H1 (cell line): ENCODE measurements around the gene ATE1.

ENCODE experiments used
- ATF3 ChIP-seq: IDR thresholded peaks from 2 replicates; pipeline ENCODE4 v1.6.1; 2011; ENCODE audit warnings: low read depth, mild to moderate bottlenecking, low read length; ENCODE audit not compliant: insufficient read depth
- CHD2 ChIP-seq: IDR thresholded peaks from 2 replicates; pipeline ENCODE4 v1.6.1; 2012; ENCODE audit warnings: low read length, improper control_type of control experiment
- CTCF ChIP-seq, 3 experiments: IDR thresholded peaks; 1 replicate in 2 of 3; 2 replicates in 1 of 3; pipeline versions ENCODE4 v1.5.1 to v1.6.1; 2011; ENCODE audit warnings: low read length in 3 of 3, mild to moderate bottlenecking in 3 of 3, inconsistent platforms in 2 of 3, low read depth in 1 of 3, moderate library complexity in 1 of 3; ENCODE audit not compliant: insufficient read depth in 1 of 3; ENCODE audit errors: control extremely low read depth in 1 of 3
- MAX ChIP-seq: IDR thresholded peaks from 2 replicates; pipeline ENCODE4 v1.6.1; 2012; ENCODE audit warnings: inconsistent platforms
- RBBP5 ChIP-seq: IDR thresholded peaks from 2 replicates; pipeline ENCODE4 v1.7.1; 2012; ENCODE audit warnings: low read depth, mild to moderate bottlenecking, inconsistent platforms, low read length, moderate library complexity, borderline replicate concordance
- SIN3A ChIP-seq, 2 experiments: IDR thresholded peaks in 1 of 2; conservative IDR thresholded peaks in 1 of 2; 2 replicates each; pipeline ENCODE4 v1.6.1; 2011 to 2012; ENCODE audit warnings: low read length in 2 of 2, improper control_type of control experiment in 1 of 2, low read depth in 1 of 2, mild to moderate bottlenecking in 1 of 2
- SUZ12 ChIP-seq: fragments of 200-600 bp; sonication (generic); IDR thresholded peaks from 2 replicates; pipeline ENCODE4 v1.6.1; 2012; ENCODE audit warnings: mild to moderate bottlenecking, inconsistent platforms, low read length, moderate library complexity, mixed read lengths
- TAF1 ChIP-seq: IDR thresholded peaks from 2 replicates; pipeline ENCODE4 v1.6.1; 2011; ENCODE audit warnings: mild to moderate bottlenecking, low read depth, low read length
- TBP ChIP-seq: IDR thresholded peaks from 2 replicates; pipeline ENCODE4 v1.6.1; 2011; ENCODE audit warnings: low read depth, low read length, improper control_type of control experiment
- USF2 ChIP-seq: IDR thresholded peaks from 2 replicates; pipeline ENCODE4 v1.6.1; 2011; ENCODE audit warnings: low read length, improper control_type of control experiment
- ZNF274 ChIP-seq: IDR thresholded peaks from 2 replicates; pipeline ENCODE4 v1.7.0; 2012; ENCODE audit warnings: low read length, borderline replicate concordance; ENCODE audit errors: extremely low read depth

- TF ChIP-seq MAX (no peak), CTCF (IDR thresholded peaks at IDR 0.05; ENCODE audit: control extremely low read depth in 1 of 3, insufficient read depth in 1 of 3, low read depth in 1 of 3, low read length in 3 of 3) (no peak), RBBP5 (no peak), TAF1 (no peak), SIN3A (conservative IDR thresholded peaks at IDR 0.05 in 1 of 2, IDR thresholded peaks at IDR 0.05 in 1 of 2; ENCODE audit: low read depth in 1 of 2, low read length in 2 of 2) (no peak), USF2 (no peak), SUZ12 (no peak), CHD2 (no peak), ZNF274 (no peak), ATF3 (no peak), TBP (no peak)
These were observed 188.7 kb downstream of the ATE1 start for GRCh38 chr10:121739114-121739513.
